HG03064 (cell line): ENCODE results near the gene MYO1C.
A peak's percentile ranks its signal among the peaks of the same experiment; 100 is the strongest.
"Not testable (repeated sequence)": the region's sequence is repeated elsewhere in the genome, so short reads cannot be mapped to it uniquely, and the experiment has no call there.

Experiments
- ATAC-seq: cut with Tn5 transposase; IDR thresholded peaks from one replicate; pipeline ENCODE4 v1.9.1; 2021; ENCODE audit warnings: low read depth; ENCODE audit not compliant: unreplicated experiment

The MYO1C gene

DNA sequence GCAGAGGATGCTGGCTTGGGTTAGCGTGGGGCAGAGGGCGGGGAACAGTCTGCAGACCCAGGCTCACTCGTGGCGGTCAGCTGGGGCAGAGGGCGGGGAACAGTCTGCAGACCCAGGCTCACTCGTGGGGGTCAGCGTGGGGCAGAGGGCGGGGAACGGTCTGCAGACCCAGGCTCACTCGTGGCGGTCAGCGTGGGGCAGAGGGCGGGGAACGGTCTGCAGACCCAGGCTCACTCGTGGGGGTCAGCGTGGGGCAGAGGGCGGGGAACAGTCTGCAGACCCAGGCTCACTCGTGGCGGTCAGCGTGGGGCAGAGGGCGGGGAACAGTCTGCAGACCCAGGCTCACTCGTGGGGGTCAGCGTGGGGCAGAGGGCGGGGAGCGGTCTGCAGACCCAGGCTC is 16.2 kb upstream of the MYO1C start:
- not testable (repeated sequence) for ATAC-seq

DNA sequence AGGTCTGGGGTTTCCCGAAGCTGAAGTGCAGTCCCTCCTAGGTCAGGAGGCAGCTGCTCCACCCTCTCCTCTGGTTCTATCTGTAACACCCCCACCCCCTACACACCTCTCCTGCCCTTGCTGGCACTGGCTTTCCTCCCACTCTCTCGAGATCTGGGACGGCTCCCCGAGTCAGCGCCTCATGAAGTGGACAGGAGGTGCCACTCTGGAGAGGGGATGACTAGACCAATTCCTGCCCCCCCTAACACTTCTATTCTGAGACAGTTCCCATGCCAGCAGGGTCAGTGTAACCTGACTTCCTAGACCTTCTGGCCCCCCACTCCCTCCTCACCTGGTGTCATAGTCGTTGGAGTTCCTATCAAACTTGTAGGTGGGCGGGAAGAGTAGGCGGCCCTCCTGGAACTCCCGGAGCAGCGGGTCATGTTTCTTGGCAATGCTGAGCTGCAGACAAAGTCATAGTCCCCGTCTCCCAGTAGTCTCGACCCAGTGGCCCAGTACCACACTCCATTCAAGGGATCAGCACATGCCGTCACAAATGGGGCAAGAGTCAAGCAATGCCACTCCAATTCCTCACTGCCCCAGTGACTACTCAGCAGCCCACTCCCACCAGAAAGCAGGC is 14.3 kb upstream of the MYO1C start:
- no peak for ATAC-seq

DNA sequence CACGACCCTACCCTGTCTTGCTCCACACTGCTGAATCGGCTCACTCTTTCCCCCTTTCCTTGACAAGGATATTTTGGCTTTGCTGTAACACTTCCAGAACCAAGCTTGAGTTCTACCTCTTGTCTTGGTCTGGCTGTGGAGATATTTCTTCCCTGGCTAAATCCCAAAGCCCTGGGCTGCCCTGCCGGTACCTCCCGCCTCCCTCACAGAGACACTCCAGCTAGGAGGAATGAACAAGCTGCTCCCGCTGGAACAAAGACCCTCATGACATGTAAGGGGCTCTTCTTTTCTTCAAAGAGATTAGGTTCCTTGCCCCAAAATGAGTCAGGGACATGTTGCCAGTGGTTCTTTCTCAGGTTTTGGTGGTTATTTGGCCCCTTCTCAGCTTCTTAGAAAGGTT is 13.1 kb upstream of the MYO1C start:
- ATAC-seq = no peak

DNA sequence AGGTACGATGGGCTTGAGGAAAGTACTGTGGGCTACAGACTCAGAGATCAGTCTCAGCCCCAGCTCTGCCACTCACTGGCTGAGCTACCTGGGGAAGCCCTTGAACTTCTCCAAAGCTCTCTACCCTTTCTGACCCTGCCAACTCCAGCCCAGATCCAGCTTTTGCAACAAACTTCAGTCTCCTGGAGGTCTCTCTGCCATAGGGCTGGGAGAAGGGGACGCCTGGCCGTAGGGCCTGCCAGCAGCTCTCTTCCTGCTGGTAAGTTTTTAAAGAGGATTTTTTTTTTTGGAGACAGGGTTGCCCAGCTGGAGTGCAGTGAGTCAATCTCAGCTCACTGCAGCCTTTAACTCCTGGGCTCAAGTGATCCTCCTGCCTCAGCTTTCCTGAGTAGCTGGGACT is 12.4 kb upstream of the MYO1C start:
- no peak for ATAC-seq

DNA sequence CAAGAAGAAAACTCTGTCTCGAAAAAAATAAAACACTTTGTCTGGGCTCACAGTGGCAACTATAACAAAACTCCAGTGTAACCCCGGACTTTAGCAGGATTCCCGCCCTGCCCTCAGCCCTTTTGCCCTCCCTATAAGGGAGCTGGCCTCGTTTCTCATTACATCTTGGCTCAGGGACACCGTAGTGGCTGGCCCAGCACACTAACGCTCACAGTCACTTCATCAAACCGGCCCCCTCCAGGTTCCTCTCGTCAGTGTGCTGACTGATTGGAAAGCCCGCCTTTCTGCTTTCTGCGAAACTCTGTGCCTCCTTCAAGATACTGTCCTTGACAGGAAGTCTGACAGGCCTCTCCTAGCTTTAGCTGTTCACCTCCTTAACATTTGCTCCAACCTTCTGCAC is 11.2 kb upstream of the MYO1C start:
- ATAC-seq = no peak

DNA sequence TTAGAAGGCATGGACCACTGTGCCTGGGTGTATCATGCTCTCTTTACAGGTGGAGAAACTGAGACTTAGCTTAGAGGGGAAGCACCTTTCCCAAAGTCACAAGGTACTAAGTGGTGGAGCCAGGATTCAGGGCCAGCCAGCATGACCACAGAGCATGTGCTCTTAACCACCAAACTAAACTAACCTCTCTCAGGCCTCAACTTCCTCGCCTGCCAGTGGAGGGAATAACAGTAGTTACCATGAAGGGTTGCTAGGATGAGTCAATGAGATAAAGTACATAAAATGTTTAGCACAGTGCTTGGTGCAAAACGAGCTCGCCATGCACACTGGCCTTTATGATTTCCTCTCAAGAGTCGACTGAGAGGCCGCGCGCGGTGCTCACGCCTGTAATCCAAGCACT is 6.4 kb upstream of the MYO1C start:
- ATAC-seq = no peak

DNA sequence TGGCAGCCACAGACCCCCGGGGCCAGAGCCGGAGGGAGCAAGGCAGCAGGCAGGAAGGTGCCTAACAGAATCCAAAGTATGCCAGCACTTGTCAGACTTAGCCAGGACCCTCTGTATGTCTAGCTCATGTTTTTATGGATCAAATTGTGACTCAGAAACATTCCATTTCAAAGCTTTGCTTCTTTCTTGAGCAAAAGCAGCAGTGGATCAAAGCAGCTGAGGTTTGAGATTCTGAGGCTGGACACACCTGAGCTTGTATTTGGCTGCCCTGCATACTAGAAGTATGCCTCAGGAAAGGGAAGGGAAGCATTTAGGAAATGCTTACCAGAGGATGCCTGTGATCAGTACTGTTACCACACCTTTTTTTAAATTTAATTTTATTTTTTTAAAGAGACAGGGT is 5.7 kb upstream of the MYO1C start:
- no peak for ATAC-seq

DNA sequence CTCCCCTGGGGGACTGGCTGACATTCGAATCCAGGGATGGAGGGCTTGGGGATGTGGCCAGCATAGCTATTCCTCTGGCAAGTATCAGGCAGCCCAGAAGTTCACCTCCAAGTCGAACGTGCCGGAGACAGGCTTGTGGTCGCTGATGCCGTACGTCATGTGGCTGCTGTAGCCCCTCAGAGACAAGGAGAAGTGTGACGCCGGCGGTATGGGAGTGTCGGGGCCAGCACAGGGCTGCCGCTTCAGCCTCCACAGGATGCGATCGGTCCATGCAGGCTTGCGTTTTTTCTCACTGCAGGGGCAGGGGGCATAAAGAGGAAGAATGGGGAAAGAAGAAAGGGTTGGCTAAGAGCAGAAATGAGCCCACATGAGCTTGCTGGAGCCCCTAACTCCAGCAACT is 5.3 kb upstream of the MYO1C start:
- ATAC-seq = no peak

DNA sequence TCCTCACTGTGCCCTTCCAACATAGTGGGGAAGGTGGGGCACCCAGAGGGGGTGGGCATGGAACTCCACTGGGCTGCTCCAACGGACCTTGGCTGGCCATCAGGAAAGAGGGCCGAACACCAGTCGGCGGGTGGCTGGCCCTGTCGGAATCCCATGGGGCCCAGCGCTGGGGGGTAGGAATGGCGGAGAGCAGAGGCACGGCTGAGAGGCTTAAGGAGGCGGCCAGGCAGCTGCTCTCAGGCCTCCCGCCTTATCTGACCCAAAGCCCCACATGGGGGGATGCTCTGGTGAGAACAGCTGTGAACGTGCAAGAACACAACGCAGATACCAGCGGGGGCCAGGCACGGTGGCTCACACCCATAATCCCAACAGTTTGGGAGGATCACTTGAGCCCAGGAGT is 4.4 kb upstream of the MYO1C start:
- ATAC-seq = no peak

DNA sequence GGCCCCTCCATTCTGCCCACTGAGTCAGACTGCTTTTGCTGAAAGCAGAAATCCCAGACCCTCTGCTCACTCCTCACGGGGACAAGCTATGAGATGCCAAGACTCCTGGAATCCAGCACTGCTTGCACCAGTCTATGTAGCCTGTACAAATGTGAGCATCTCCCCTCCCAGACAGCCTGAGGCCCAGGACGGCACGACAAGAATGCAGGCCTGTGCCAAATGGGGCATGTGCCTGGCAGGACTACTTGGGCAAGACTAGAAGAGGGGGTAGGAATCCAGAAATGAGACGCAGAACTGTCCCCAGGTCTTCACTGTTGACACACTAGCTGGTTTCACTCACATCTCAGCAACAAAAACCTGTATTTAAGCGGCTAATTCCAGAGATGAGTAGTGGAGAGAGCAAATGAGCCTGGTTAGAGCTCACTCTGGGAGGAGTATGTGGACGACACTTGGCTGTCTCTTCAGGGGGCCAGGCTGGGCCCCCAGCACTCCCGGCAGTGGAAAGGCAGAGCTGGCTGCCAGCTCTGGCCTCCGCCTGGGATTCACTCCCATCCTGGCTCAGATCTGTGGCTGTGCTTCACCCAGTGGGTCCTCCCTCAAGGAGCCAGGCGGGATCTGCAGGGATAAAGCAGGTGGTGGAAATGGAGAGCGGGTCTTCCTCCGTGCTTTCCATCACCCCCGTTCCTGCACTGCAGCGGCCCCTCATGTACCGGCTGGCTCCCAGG is 2.9 kb upstream of the MYO1C start:
- no peak for ATAC-seq

DNA sequence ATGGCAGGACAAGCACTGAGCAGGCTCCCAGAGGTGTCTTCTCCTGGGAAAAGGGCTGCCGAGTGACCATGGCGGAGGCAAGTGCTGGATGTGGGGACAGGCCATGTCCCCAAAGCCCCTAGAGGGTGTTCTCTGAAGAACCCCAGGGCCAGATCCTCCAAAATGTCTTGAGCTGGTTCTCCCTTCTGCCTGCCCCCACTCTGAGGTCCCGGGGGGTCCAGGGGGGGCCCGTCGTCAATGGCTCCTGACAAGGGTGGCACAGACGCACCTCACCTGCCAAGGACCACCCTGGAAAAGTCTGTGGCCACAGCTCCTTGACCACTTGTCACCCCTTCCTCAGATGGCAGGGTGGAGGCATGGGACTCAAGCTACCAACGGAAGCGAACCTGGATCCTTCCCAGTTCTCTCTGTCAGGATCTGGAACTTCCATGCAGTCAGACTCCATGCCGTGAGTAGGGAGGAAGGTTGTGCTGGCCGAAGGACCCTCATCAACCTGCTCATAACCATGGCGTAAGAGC is 2.3 kb upstream of the MYO1C start:
- no peak for ATAC-seq

DNA sequence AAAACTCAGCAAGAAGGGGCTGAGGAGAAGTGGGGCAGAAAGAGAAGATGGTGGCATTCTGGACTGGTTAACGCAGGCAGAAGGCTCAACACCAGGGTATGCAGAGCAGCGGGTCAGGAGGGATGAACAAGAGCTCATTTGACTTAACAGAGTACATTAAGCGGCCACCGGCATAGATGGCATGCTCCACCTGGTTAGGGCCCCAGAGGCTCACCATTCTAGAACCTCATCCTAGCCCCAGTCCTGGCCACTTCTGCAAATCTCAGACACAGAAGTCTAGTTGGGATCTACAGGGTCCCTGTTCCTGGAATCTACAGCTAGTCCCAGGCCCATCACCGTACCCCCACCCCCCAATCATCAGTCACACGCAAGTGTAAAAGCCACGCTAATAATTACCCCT is 1.7 kb upstream of the MYO1C start:
- no peak for ATAC-seq

DNA sequence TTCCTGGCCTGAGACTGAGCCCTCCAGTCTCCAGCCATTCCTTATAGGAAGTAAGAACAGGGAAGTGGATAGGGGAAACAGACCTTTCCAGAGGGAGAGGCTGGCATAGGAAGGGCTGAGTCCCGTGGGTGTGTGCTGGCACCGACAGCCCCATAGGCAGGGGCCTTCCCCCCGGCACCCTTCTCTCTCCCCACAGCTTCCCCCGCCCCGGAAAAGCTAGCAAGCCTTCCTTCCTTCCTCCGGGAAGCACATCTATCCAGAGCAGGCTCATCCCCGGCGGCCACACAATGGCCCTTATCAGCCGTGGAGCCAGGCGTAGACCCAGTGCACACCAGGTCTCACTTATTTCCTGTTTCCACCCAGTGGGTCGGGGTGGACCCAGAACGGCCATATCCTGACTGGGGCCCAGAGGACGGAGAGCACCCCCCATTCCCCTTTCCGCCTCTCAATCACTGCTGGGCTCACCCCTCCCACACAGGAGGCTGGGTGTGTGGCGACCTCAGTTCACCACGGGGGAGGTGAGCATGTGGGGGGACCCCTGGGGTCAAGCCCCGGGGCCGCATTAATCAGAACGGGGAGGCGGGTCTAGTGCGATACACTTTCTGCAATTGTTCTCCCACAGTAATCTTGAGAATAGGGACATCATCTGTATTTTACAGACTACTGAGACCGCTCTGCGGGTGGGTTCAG is 950 bp upstream of the MYO1C start:
- no peak for ATAC-seq

DNA sequence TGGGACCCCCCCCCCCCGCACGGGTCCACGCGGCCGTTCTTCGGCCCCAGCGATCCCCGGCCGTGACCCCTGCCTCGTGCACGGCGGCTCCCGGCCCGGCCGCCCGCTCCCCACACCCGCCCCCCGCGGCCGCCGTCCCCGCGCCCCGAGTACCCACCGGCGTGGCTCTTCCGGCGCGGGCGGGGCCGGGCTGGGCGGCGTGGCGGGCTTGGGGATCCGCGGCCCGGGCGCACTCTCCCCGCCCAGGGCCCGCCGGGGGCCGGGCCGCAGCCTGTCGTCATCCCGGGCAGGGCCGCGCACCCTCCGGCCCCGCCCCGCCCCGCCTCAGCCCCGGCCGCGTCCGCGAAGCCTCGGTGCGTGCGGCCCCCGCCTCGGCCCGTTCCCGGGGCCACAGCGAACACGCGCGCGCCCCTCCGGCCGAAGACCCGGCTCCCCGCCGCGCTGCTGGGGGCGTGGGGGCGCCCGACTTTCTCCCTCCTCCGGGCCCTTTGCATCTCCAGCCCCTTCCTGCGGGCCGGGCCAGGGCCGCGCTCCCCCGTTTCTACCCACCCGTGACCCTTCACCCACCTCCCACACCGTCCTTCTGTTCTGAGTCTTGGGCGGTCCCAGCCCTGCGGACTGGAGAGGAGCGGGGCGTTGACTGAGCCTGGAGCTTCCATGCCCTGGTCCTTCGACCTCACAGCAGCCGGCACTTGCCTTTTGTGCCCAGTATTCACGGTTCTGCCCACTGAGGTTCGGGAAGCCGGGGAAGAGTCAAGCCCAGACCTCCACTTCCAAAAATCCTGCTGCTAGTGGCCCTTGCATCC is 840 bp downstream of the MYO1C start:
- no peak for ATAC-seq

DNA sequence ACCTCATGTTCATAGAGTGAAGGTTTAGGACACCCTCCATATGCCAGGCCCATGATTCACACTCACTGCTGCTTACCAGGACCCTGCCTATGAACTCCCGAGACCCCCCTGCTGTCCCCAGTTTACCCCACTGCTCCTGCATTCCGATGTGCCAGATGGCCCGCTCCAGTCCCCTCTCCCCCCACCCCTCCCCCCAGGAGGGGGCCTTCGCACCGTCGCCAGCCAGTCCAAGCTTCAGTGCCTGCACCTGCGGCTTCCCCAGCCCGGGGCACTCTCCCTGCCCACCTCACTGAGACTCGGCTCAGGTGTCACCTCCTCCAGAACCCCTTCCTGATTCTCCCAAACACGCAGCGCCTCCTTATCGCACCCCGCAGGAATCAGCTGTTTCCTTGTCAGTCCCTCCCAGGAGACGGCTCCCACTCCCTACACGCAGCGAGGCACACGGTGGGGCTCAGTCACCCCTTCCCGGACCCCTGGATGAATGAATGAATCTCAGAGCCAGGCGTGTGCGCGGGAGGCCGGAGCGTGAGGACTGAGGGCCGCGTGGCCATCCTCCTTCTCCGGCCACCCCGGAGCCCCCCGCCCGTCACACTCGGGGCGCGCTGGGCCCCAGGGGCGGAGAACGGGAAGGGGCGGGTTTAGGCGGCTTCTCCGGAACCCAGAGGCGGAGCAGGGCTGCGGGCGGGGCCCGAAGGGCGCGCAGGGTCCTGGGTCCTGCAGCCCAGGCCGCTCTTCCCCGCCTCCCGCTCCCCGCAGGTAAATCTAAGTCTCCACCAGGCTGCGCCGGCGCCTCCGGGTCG is 1.6 kb downstream of the MYO1C start:
- peak; percentile 55 for ATAC-seq

DNA sequence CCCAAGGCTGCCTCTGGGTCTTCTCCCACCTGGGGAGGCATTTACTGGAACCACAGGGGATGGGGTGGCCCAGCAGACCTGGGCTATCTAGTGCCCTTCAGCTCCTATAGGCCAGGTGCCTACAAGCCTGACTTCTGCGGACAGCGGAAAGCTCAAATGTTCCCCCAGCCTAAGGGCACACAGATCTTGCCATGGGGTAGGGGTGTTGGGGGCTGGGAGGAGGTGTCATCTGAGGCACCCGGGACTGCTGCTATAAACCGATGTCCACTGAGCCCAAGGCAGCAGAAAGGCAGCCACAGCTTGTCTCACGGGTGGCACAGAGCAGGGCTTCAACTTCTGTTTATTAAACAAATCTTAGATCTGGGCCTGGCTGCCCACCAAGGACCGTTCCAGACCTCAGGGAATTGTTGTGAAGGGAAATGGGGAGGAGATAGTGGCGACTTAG is 3.6 kb downstream of the MYO1C start:
- ATAC-seq = no peak

DNA sequence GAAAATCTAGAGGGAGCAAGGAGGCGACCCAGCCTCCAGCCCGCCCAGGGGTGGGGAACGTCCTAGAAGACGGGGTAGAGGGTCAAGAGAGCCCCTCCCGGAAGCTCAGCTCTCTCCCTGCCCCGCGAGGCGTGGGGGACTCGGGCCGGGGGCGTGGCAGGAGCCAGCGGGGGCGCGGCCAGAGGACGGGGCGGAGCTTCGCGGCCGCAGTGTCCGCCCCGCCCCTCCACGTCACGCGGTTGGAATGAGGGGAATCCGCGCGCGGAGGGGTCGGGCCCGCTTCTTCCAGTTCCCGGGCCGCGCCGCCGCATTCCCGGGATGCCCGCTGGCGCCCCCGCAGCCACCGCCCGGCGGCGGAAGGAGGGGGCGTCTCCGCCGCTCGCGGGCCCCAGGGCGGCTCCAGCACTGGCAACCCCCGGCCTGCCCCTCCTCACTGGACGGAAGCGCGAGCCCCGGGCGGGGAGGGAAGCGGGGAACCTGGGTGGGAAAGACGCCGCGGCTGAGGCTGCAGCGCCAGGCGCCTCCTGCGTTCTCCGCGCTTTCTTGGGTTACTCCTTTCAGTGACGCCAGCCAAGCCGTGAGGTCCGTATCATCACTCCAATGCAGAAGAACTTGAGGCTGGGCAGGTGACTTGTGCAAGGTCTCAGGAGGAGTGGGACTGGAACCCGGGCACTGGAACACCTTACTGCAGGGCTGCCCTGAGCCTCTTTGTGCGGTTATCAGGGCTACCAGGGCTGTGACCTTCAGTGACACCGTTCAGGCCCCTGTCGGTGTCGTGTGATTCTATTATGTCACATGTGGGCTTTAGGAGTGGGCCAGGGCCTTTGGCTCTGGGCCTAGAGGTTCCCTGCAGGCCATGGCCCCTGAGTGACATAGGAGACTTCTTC is 4.3 kb downstream of the MYO1C start:
- no peak for ATAC-seq

DNA sequence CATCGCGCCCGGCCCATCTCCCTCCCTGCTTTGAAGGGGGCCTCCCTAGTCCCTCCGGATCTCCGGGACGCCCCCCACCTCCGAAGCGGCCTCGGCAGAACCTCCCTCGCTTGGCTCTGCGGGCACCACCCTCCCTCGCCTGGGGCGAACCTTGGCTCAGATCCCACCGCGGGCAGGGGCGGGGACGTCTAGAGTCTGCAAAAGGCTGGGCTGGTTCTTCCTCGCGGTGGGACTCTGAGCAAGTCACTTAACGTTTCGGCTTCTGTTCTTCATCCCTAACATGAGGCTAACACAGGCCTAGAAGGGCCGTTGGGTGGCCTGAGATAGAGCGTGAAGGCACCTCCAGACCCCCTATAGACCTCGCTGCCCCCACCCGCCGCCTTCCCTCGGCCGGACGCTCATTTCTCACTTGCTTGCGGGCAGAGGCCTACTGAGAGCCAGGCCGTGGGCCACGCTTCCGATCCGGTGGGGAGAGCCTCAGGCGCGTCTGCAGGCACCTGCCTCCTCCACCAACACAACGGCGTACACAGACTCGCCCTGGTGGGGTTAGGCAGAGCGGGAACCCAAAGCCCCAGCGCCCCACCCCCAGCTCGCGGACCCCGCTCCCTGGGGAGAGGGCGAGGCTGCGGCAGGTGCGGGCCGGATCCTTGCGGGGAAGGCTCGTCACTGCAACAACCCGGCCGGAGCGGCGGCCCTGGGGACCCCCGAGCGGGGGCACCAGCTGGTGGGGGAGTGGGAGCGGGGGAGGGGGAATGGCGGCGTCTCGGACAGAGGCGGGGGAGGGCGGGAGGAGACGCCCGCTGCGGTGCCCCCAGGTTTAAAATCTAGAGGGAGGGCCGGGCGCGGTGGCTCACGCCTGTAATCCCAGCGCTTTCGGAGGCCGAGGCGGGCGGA is 5.4 kb downstream of the MYO1C start:
- ATAC-seq = no peak
